GM12878 (cell line): ENCODE results near the gene RETSAT. TPM values are rescaled to one million over a fixed set of nuclear protein-coding genes. Genes with fewer than 3 reads are reported as not detected.

Experiments used
- ATAC-seq: fragments of 200-7000 bp; cut with Tn5 transposase; 3 replicates; pipeline ENCODE4 v1.9.1; 2020; ENCODE audit warnings: mild to moderate bottlenecking, moderate library complexity
- BruUV-seq: library from RNA; stranded (reverse); fragments of 400-500 nt; replicated peaks from 2 replicates; lab custom pipeline; 2021; lab: Mats Ljungman, UMichigan
- CTCF ChIA-PET: fragments of 300-600 bp; sonication (Branson Sonifier 250); formaldehyde crosslinking; extraction: SDS; loops from one replicate; lab custom pipeline; 2021; ENCODE audit warnings: inconsistent platforms; lab: Yijun Ruan, JAX
- POLR2A ChIA-PET: fragments of 350-600 bp; formaldehyde crosslinking; extraction: SDS; loops from one replicate; lab custom pipeline; 2021; ENCODE audit warnings: inconsistent platforms; lab: Charles Lee
- RAD21 ChIA-PET: fragments of 300-600 bp; sonication (Branson Sonifier 250); formaldehyde crosslinking; loops from one replicate; lab custom pipeline; 2023; ENCODE audit warnings: antibody characterized with exemption; ENCODE audit not compliant: unreplicated experiment; lab: Charles Lee
- SMC1A ChIA-PET: fragments of 300-600 bp; sonication (Branson Sonifier 250); formaldehyde crosslinking; loops from one replicate; lab custom pipeline; 2023; ENCODE audit not compliant: unreplicated experiment, uncharacterized antibody; lab: Charles Lee
- DNase-seq: peaks from one replicate; pipeline ENCODE4 v3.0.0-alpha.2; 2011; ENCODE audit warnings: low read depth, low spot score
- FAIRE-seq: peaks from 3 replicates; lab custom pipeline; 2011; peaks lifted over from hg19 to GRCh38; lab: Jason Lieb, UNC
- H2AFZ ChIP-seq: 2 replicates; pipeline ENCODE4 v1.6.0; 2011; ENCODE audit warnings: low read depth, low read length, control low read depth; ENCODE audit not compliant: control insufficient read depth
- H3K27ac ChIP-seq: 2 replicates; pipeline ENCODE4 v1.5.1; 2011; ENCODE audit warnings: control low read depth; ENCODE audit not compliant: control insufficient read depth, insufficient read depth
- H3K27me3 ChIP-seq, 2 experiments: replicated peaks in 1 of 2; 2 replicates each; pipeline versions ENCODE4 v1.6.0 to v1.6.1; 2011; ENCODE audit warnings: low read length in 1 of 2; ENCODE audit not compliant: control insufficient read depth in 2 of 2, insufficient read depth in 2 of 2
- H3K36me3 ChIP-seq, 2 experiments: 2 replicates each; pipeline ENCODE4 v1.5.1; 2011; ENCODE audit warnings: low read length in 1 of 2; ENCODE audit not compliant: control insufficient read depth in 2 of 2, insufficient read depth in 2 of 2
- H3K4me1 ChIP-seq: 2 replicates; pipeline ENCODE4 v1.6.1; 2011; ENCODE audit warnings: mild to moderate bottlenecking, low read length, moderate library complexity, mixed read lengths; ENCODE audit not compliant: control insufficient read depth, insufficient read depth
- H3K4me2 ChIP-seq: 2 replicates; pipeline ENCODE4 v1.6.0; 2011; ENCODE audit warnings: control low read depth; ENCODE audit not compliant: control insufficient read depth, insufficient read depth
- H3K4me3 ChIP-seq: fragments of 200-600 bp; sonication (generic); 2 replicates; pipeline ENCODE4 v1.5.1; 2016
- H3K79me2 ChIP-seq: 2 replicates; pipeline ENCODE4 v1.6.0; 2011; ENCODE audit warnings: low read length; ENCODE audit not compliant: control insufficient read depth, insufficient read depth
- H3K9ac ChIP-seq: 2 replicates; pipeline ENCODE4 v1.8.0; 2011; ENCODE audit warnings: low read length, control low read depth, mixed read lengths; ENCODE audit not compliant: control insufficient read depth, insufficient read depth
- H3K9me3 ChIP-seq: replicated peaks from 3 replicates; pipeline ENCODE4 v1.5.1; 2011; ENCODE audit warnings: mild to moderate bottlenecking, low read length; ENCODE audit not compliant: control insufficient read depth, insufficient read depth
- H4K20me1 ChIP-seq: 2 replicates; pipeline ENCODE4 v1.6.0; 2011; ENCODE audit not compliant: control insufficient read depth, insufficient read depth
- BMI1 ChIP-seq: fragments of 450-650 bp; IDR thresholded peaks from 2 replicates; pipeline ENCODE4 v1.6.1; 2016; ENCODE audit warnings: mild to moderate bottlenecking, moderate library complexity, borderline replicate concordance
- CBX5 ChIP-seq: sonication (generic); IDR thresholded peaks from 2 replicates; pipeline ENCODE4 v1.6.1; 2016; ENCODE audit warnings: low read depth, moderate library complexity, mild to moderate bottlenecking, inconsistent platforms
- CREM ChIP-seq: IDR thresholded peaks from 2 replicates; pipeline ENCODE4 v1.6.1; 2014; ENCODE audit warnings: antibody characterized with exemption, low read depth
- NRF1 ChIP-seq: conservative IDR thresholded peaks from 2 replicates; pipeline ENCODE4 v1.6.1; 2011; ENCODE audit warnings: mild to moderate bottlenecking, low read depth, low read length, improper control_type of control experiment
- POLR2A ChIP-seq: IDR thresholded peaks from 2 replicates; pipeline ENCODE4 v1.6.1; 2011; ENCODE audit warnings: low read depth, mild to moderate bottlenecking, low read length
- RBBP5 ChIP-seq: fragments of 200-600 bp; sonication (generic); conservative IDR thresholded peaks from 2 replicates; pipeline ENCODE4 v1.6.1; 2016
- TCF7 ChIP-seq: IDR thresholded peaks from 2 replicates; pipeline ENCODE4 v1.6.1; 2014; ENCODE audit warnings: antibody characterized with exemption, borderline replicate concordance
- ZNF217 ChIP-seq: fragments of 450-650 bp; IDR thresholded peaks from 2 replicates; pipeline ENCODE4 v1.6.1; 2017; ENCODE audit warnings: antibody characterized with exemption, mild to moderate bottlenecking
- WGBS: methylation state at CpG from one replicate; pipeline ENCODE4 v1.1.6; 2016; ENCODE audit warnings: low lambda C conversion rate; ENCODE audit not compliant: insufficient replicate concordance, insufficient coverage; ENCODE audit errors: missing lambda C conversion rate; 5-methylcytosine and 5-hydroxymethylcytosine counted together
- in situ Hi-C: fragments of 300-500 bp; cut with MboI; formaldehyde crosslinking; loops from 9 replicates; pipeline ENCODE4 v1.14.3; 2018; ENCODE audit warnings: mixed read lengths
- intact Hi-C: fragments of 100-400 bp; cut with micrococcal nuclease; formaldehyde crosslinking; loops from one replicate; pipeline ENCODE4 v1.14.2; 2022; ENCODE audit not compliant: unreplicated experiment
- polyA plus RNA-seq, 11 experiments: library from polyadenylated mRNA; depleted of rRNA in 4 of 11; unstranded in 6 of 11; stranded (reverse) in 5 of 11; fragments of >200 nt; fragmentation: Nextera tagmentation in 4 of 11; fragmentation: Illumina TruSeq in 1 of 11; extraction: Ambion mirVana in 4 of 11; extraction: Trizol in 1 of 11; gene quantifications; 1 replicate in 1 of 11; 2 replicates in 10 of 11; pipeline versions ENCODE4 v1.2.1 to v1.2.3, GENCODE V29; 2011 to 2016; ENCODE audit warnings: inconsistent platforms in 2 of 11, missing spikeins in 2 of 11, low read depth in 1 of 11
- total RNA-seq, 4 experiments: library from RNA; depleted of rRNA in 3 of 4; stranded (reverse); fragments of >200 nt in 3 of 4; fragmentation: Illumina TruSeq in 1 of 4; extraction: Trizol in 1 of 4; gene quantifications; 2 replicates each; pipeline versions ENCODE4 v1.2.1 to v1.2.3, GENCODE V29; 2013 to 2021

The RETSAT gene
- total and polyA plus RNA-seq, 10 of the 15 experiments (the other 5 are each of a cell fraction or from before 2014, with no cell fraction given), result 3.3 to 28.8 (median 22.0) TPM

DNA sequence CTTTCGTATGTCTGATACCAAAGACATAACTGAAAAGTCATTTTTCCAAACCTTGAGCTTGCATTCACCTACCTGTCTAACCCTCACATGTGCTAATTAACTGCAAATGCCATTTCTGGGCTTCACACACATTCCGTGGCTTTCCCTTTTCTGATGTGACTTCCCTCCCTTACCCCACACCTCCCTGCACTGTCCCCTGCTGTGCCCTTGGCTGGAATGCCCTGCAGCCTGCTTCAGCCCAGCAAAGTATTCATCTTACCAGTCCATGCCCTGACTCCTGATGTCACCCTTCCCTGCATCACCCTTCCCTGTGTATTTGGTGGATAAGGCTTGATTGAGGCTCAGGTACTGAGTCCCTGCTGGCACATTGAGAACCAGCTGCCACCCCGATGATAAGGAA is 12.2 kb downstream of the RETSAT start (continued):
- no peak for TF ChIP-seq CBX5
- TF ChIP-seq CREM, result no peak

DNA sequence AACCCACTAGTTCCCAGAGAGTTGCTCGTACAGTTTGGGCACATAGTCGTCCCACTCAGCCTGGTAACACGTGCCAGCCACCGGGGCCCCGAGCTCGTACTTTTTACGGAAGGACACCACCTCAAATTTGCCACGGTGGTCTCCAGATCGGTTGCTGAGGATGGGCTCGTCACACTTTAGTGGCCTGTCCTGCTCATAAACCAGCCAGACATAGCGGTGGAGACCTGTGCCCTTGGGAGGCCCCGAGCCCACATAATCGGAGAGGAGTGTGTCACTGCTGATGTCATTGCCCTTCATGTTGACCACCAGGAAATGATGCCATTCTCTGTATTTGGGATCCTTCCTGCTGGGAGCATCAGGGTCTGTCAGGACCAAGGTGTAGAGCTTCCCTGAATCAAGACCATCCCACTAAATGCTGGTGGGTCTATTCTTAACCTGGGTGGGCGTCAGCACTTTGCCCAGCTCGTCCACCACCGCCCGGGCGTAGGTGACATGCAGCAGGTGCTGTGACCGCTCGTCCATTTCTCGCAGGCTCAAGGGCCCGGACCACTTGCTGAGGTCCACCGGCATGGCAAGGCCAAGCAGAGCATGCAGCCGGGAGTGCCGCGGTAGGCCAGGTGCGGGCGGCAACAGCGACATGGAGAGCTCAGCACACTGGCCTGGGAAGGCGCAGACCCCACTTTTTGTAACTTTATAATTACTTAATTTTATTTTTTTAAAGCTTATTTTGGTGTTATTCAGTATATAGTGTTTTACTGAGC is 12.9 kb downstream of the RETSAT start:
- intact Hi-C loops (no loop called here), in situ Hi-C loops (no loop called here)
- POLR2A ChIA-PET, result no interaction called here
- BruUV-seq, result no TSS peak
- Histone ChIP-seq H2AFZ (no peak overlapping the region), H3K9me3 (no peaks in the 10 kb centered on the region), H3K4me2 (no peak overlapping the region), H4K20me1 (no peaks in the 10 kb centered on the region), H3K27ac (no peak overlapping the region), H3K36me3 (peaks cover 0 to 2% of the 10 kb centered on the region in 2 experiments; a peak in 3 of 4 replicates), H3K27me3 (no peaks in the 10 kb centered on the region; a peak in 1 of 4 replicates), H3K4me3 (no peak overlapping the region), H3K9ac (no peak overlapping the region), H3K79me2 (no peaks in the 10 kb centered on the region), H3K4me1 (no peaks in the 10 kb centered on the region)
- CTCF ChIA-PET, result no interaction called here
- RAD21 ChIA-PET, result no interaction called here
- WGBS, result 92% methylated on average over 28 of the region's 30 CpGs
- SMC1A ChIA-PET, result interaction anchor here (1.1 kb wide), 1 partner anchor 10 kb away, joined by 4 read pairs; no protein-coding TSS in a partner anchor
- no peak for TF ChIP-seq RBBP5
- TF ChIP-seq BMI1, result no peak
- no peak for TF ChIP-seq ZNF217
- TF ChIP-seq POLR2A, result no peak
- no peak for TF ChIP-seq NRF1
- TF ChIP-seq TCF7, result no peak
- ATAC-seq (no peak), DNase-seq (no peak), FAIRE-seq (no peak)
